NCI-H774 (cell line): ENCODE data around the gene GOLGA6L7.
A peak's percentile ranks its signal among the peaks of the same experiment; 100 is the strongest.
"Not testable (repeated sequence)": the region's sequence is repeated elsewhere in the genome, so short reads cannot be mapped to it uniquely, and the experiment has no call there.

ENCODE experiments used
- DNase-seq: peaks from one replicate; lab custom pipeline; 2025; lab: John Stamatoyannopoulos, UW

GOLGA6L7 gene

DNA sequence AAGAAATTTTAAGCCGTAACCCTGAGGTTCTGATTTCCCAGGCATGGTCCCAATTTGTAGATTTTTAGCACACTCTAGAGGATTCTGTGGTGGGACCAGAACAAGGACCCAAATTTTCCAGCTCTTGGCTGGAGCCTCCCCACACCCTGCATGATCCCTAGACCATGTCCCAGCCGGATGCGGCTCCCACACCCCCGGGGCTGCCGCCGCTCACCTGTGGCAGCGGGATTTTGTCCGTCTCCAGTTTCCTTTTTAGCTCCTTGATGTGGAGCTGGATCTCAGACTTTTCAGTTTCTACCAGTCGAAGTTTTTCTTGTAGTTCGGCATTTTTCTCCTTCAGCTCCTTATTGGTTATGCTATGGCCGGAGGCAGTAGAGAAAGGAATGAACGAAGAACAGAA lies 4.9 kb downstream of the GOLGA6L7 start:
- DNase-seq: not testable (repeated sequence)

DNA sequence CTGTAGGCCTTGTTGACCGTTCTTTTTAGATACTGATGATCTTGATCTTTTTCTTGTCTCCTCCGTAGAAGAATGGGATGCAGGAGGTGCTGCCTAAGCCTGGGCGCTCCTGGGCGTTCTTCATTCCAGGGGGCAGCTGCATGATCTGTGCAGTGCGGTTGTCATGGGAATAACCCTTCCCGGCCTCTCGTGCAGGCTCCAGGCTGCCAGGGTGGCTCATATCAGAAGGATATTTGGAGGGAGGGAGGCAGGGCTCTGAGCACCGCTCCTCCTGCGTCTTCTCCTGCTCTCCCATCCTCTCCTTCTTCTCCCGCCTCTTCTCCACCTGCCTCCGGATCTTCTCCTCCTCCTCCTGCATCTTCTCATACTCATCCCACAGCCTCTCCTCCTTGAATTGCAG lies 6.2 kb downstream of the GOLGA6L7 start:
- not testable (repeated sequence) for DNase-seq

DNA sequence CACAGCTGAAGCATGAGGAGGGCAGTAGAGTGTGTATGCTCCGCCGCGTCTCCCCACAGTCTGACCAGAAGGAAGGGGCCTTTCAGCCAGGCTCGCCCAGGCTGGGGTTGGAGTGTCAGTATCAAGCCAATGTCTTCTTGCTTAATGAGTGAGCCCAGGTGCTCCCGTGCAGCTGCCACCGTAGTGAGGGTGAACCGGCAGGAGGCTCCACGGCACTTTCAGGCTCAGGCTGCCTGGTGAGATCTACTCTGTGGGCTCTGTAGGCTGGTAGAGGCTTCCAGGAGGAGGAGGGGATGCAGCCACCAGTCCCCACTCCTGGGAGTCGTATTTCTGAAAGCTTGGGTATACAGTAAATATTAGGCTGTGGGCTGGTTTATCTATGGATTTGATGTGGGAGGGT lies 8.2 kb downstream of the GOLGA6L7 start:
- DNase-seq: not testable (repeated sequence)

DNA sequence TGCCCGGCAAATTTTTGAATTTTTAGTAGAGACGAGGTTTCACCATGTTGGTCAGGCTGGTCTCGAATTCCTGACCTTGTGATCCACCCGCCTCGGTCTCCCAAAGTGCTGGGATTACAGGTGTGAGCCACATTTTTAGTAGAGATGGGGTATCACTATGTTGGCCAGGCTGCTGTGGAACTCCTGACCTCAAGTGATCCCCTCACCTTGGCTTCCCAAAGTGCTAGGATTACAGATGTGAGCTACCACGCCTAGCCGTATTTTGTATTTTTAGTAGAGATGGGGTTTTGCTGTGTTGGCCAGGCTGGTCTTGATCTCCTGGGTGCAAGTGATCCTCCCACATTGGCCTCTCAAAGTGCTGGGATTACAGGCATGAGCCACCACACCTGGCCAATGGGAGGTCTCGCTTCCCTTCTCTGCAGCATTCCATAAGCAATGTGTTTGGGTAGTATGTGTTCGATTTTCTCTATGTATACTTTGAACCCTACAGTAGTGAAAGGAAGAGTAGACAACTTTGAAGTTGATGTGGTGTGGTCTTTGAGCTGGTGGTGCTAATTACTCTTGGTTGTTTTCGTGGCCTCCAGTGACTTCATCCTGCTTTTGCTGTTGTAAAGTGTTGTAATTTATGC lies 13.4 kb downstream of the GOLGA6L7 start:
- DNase-seq: not testable (repeated sequence)

DNA sequence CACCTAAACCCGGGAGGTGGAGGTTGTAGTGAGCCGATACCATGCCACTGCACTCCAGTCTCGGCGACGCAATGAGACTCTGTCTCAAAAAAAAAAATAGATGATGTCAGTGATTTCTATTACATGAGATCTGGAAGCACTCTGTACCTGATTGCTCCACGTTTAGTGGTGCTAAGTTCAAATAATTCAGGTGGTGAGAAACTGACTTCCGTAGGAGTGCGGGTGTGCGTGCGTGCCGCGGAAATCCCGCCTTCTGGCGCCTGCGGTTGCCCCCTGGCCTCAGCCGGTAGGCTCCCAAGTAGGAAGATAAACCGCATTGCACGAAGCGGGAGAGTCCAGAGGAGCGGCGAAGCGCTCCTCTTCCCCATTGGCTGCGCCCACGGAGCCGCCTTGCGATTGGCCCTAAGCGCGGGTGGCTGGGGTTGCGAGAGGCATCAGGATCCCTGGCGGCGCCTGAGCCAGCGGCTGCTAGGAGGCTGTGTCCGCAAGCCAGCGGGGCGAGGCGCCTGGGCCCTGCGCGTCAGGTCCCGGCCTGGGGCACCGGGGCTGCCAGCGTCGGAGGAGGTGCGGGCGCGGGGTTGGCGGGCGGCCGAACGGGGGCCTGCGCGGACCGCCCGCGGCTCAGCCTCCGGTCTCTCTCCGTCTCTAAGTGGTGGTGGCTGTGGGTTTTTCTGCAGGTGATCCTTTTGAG lies 16.4 kb downstream of the GOLGA6L7 start:
- DNase-seq: peak; percentile 70

DNA sequence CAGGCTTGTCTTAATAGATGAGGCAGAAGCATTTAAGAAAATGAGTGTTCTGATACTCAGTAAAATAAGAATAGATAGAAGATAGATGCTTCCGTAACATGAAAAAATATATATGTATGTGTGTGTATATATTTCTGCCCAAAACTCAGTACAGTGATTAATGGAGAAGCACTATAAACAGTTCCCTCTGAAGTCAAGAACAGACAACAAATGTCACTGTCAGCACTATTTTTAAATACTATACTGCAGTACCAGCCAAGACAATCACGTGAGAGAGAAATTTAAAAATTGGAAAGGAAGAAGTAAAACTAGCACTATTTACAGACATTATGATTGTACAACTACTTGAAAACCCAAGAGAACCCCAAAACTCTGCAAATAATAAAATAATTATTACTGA lies 27.0 kb downstream of the GOLGA6L7 start:
- DNase-seq: not testable (repeated sequence)

DNA sequence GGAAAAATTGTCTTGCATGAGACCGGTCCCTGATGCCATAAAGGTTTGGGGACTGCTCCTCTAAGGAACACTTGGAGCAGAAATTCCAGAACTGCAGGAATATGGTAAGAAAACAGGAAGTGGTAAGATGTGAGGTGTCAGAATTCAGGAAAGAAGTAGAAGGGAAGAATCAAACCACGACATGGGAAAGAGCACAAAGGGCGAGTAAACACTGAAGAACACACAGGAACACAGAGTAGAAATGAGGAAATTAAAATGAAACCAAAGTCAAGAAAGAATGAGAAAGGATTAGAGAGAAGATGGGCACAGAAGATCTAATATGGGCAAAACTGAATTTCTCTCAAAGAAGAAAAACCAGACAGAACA lies 28.5 kb downstream of the GOLGA6L7 start:
- DNase-seq: not testable (repeated sequence)

DNA sequence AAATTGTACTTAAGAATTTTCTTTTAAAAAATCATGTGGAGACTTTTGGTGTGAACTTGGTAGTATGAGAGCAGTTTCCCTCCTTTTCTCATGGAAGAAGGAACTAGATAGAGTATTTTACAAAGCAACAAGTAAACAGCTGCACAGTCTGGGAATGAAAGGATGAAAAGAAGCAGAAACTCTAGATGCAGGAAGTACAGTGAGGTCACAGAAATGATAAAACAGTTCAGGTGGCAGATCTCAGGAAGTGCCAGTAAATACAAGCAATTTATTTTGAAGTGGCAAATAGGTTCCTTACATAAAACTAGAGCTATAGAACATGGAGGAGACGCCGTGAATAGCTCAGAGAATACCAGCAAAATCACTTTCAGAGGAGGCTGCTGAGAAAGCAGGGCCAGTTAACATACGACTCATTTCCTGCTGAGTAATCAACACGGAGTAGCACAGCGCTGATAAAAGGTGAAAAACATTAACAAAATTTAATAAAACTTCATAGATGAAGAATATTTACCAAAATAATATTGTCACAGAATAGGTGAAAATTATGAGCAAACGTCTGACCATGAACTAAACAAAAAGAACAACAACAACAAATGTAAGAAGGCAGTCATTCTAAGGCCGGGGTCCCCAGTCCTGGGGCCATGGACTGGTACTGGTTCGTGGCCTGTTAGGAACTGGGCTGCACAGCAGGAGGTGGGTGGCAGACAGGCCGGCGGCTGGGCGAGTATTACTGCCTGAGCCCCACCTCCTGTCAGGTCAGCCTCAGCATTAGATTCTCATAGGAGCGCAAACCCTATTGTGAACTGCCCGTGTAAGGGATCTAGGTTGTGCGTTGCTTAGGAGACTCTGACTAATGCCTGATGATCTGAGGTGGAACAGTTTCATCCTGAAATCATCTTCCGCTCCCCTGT lies 29.2 kb downstream of the GOLGA6L7 start:
- DNase-seq: not testable (repeated sequence)

DNA sequence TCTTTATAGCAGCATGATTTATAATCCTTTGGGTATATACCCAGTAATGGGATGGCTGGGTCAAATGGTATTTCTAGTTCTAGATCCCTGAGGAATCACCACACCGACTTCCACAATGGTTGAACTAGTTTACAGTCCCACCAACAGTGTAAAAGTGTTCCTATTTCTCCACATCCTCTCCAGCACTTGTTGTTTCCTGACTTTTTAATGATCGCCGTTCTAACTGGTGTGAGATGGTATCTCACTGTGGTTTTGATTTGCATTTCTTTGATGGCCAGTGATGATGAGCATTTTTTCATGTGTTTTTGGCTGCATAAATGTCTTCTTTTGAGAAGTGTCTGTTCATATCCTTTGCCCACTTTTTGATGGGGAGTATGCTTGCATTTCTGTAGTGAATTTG lies 30.3 kb downstream of the GOLGA6L7 start:
- not testable (repeated sequence) for DNase-seq

DNA sequence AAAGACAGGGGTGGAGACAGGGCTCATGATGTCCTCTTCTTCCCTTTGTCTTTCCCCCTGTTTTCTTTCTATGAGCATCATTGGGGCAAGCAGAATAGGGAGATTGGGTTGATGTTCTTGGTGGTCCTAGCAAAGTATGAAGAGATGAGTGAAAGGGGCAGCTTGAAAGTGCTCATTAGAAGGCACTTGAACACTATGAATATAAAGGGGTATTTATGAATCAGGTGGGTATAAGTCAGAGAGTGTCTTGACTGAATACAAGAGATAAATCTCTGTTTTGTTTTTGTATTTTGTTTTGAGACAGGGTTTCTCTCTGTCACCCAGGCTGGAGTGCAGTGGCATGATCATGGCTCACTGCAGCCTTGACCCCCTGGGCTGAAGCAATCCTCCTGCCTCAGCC lies 34.4 kb downstream of the GOLGA6L7 start:
- not testable (repeated sequence) for DNase-seq

DNA sequence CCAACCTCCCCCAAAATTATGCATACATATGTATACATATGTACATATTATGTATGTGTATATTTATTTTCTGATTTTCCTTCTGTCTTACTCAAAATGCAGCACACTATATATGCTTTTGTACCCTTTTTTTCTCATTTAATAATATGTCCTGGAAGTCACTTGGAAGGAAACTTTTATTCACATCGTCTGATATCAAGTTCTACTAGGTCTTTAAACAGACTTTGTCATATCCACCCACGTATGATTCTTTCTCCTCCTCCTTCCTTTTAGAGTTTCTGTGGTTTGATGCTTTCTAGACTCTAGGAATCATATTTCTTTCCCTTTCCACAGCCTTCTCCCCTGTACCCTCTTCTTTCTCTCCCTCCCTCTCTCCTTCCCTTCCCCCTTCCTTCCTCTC lies 35.1 kb downstream of the GOLGA6L7 start:
- not testable (repeated sequence) for DNase-seq

DNA sequence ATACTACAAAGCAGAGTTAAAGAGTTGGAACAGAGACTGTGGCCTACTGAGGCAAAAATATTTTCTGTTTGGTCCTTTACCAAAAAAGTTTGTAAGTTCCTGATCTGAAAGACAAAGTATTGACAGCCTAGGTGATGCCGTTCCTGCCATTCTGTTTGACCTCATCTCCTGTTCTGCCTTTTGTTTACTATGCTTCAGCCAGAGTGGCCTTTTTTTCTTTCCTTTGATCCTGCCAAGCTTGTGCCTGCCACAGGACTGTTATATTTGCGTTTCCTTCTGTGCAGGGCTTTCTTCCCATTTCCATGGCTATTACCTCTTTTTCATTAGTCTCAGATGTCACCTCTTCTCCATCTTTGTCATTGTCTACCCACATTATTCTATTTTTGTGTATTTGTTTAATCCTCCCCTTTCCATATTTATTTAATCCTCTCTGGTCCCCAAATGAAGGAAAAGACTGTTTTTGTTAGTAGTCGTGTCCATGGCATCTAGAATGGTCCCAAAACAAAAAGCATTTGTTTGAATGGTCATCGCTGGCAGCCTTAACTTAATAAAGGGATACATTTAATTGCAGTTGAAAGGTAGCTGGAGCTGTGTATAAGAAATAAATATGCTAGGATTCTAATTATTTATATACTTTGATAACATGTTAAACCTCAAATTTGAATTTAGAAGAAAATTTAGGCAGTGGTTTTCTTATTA lies 36.4 kb downstream of the GOLGA6L7 start:
- not testable (repeated sequence) for DNase-seq

DNA sequence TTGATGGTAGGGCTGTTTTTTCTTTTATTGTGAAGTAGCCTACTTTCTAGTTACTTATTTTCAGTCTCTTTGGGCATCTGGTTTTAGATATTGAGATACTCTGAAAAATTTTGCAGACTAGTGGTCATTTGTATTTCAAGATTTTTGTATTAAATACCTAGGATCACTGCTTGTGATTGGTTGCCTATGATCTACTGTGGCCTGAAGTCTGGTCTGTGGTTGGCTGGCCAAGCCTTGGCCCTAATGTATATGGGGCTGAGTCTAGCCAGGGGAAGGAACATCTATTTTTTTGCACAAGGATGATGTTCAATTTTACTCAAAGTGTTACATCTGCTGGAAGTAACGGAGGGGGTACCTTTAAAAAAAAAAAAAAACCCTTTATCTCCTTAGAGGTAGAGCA lies 38.0 kb downstream of the GOLGA6L7 start:
- not testable (repeated sequence) for DNase-seq

DNA sequence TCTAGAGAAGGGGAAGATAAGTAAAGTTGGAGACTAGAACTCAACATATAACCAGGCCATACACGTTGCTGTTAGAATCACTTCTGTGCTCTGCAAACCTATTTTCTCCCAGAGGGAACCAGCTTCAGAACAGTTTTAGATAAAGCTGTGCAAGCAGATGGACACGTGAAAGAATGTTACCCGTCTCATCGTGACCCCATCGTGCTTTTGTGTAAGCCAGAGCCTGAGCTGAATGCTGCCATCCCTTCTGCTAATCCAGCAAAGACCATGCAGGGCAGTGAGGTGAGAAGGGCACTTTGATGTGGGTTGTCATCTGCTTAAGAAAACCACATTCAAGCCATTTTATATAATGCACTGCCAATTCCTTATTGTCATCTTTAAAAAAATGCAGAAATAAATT lies 40.3 kb downstream of the GOLGA6L7 start:
- DNase-seq: not testable (repeated sequence)

DNA sequence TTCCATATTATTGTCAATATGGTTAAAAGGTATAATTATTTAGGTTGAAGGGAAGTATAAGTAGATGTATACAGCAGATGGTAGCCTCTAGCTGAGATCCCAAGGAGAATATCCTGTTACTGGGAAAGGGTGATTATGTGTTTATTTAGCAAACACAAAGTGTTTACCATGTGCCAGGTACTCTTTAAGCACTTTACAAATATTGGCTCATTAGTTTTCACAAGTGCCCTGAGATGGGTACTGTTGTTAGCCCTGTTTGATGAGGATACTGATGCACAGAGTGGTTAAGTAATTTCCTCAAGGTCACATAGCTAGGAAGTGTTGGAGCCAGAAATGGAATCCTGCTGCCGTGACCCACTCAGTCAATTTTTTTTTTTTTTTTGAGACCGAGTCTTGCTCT lies 48.1 kb downstream of the GOLGA6L7 start:
- peak; percentile 48 for DNase-seq

DNA sequence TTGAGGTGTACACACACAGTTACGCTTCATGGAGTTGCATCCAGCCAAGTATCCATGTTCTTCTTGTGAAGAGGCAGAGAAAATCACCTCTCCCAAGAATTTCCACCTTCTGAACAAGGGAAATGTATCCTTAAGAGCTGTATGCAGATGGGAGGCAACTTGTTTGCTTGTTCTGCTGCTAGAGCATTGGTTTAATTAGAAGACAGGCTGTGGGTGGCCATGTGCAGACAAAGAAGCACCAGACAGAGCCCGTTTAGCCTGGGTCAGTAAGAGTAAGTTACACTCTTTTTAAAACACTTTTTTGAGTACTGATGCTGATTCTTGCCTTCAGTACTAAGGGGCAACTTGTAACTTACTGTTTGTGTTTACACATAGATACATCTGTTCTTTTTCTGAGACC lies 50.2 kb downstream of the GOLGA6L7 start:
- not testable (repeated sequence) for DNase-seq

DNA sequence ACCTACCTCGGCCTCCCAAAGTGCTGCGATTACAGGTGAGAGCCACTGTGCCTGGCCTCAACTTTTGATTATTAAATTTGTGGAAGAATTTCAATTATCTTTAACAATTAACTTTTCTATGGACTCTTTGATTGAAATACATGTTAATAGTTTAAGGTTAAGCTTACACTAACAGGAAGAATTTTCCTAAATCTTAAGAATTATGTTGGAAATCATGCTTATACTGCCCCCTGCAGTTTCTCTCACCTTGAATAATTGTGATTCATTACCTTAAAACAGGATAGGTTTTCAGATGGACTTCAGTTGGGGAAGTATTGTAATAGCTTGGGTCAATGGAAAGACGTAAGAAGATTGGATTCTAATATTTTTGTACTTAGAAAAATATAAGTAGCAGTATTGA lies 54.2 kb downstream of the GOLGA6L7 start:
- not testable (repeated sequence) for DNase-seq
